ENCODE results near the gene ZBTB12. TPM values are rescaled to one million over a fixed set of nuclear protein-coding genes. Genes with fewer than 3 reads are reported as not detected.

Gene ZBTB12
- total and polyA plus RNA-seq, 2 of the 13 experiments (the other 11 are each of a cell fraction or from before 2014, with no cell fraction given), result 4.8 to 6.0 TPM

DNA sequence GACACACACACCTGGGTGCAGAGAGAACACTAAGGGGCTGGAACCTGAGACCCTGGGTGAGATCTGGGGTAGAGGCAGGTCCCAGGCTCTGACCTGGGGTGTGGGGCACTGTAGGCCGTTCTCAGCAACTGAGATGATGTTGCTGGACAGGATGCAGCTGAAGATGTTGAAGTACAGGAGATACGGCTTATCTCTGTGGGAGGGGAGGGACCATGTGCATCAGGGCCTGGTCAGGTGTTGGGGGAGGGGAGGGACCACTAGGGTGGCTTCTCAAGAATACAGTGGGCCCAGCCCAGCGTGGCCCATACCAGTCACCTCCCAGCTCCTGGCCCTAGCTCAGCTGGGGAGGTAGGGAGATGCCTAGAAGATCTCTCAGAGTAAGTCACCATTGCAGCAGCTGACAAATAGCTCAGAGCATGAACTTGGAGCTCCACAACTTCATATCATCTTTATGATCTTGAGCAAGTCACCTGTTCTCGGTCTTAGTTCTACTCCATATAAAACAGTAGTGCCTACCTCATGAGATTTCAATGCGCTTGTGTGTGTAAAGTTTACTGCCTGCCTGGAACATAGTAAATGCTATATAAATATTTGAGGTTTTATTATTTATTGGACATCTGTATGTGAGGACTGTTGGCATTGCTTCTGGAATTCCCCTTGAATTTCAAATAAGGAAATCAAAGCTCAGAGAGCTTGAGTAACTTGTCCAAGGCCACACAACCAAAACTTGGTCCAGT, 26.9 kb downstream of the ZBTB12 start:
- no TSS peak for BruUV-seq (replicated peaks)
- ChIA-PET CTCF (ENCODE audit: low intra/inter-chr PET ratio, low total read pairs) (no interaction called here), POLR2A (interaction anchor here (0.5 to 7.2 kb wide), 7 partner anchors 9 to 136 kb away, joined by 3 to 103 read pairs (median 4); partner anchors contain the start of genes NEU1 and VARS1)
- intact Hi-C loops (cut with micrococcal nuclease; ENCODE audit: unreplicated experiment), result no loop called here
- Histone ChIP-seq H3K79me2 (ENCODE audit: insufficient read depth, low read length) (no peaks in the 10 kb centered on the region), H4K20me1 (ENCODE audit: insufficient read depth, low read length) (no peaks in the 10 kb centered on the region), H3K27ac (ENCODE audit: extremely low read length, insufficient read depth, low read length) (no peak overlapping the region), H3K36me3 (replicated peaks in 1 of 2; ENCODE audit: control insufficient read depth in 1 of 2, insufficient read depth in 2 of 2, low read length in 2 of 2) (peaks cover 3 to 5% of the 10 kb centered on the region in 2 experiments; a peak in 2 of 5 replicates), H3K9ac (ENCODE audit: insufficient read depth, low read depth, low read length) (no peak overlapping the region), H3K4me3 (replicated peaks in 1 of 3; ENCODE audit: insufficient read depth in 1 of 3, low read depth in 2 of 3, low read length in 3 of 3) (no peak overlapping the region), H2AFZ (ENCODE audit: low read length) (no peak overlapping the region), H3K27me3 (ENCODE audit: control insufficient read depth in 1 of 2, insufficient read depth in 2 of 2, low read length in 2 of 2) (no peaks in the 10 kb centered on the region), H3K4me2 (ENCODE audit: low read depth, low read length) (no peak overlapping the region), H3K9me3 (ENCODE audit: low read length) (no peaks in the 10 kb centered on the region), H3K4me1 (ENCODE audit: insufficient read depth, low read length) (peaks cover 60% of the 10 kb centered on the region)
- in situ Hi-C loops (cut with HindIII; ENCODE audit: extremely low pct_ligation_motif_present, low pct_unique_long_range_greater_than_20kb), result no loop called here
- ATAC-seq, result no peak
- WGBS (ENCODE audit: low lambda C conversion rate), result 32% methylated on average over 5 of the region's 5 CpGs
- TF ChIP-seq SMYD3 (CRISPR knock-in tag; IDR thresholded peaks at IDR 0.05), result no peak
- TF ChIP-seq, protein P1, sequence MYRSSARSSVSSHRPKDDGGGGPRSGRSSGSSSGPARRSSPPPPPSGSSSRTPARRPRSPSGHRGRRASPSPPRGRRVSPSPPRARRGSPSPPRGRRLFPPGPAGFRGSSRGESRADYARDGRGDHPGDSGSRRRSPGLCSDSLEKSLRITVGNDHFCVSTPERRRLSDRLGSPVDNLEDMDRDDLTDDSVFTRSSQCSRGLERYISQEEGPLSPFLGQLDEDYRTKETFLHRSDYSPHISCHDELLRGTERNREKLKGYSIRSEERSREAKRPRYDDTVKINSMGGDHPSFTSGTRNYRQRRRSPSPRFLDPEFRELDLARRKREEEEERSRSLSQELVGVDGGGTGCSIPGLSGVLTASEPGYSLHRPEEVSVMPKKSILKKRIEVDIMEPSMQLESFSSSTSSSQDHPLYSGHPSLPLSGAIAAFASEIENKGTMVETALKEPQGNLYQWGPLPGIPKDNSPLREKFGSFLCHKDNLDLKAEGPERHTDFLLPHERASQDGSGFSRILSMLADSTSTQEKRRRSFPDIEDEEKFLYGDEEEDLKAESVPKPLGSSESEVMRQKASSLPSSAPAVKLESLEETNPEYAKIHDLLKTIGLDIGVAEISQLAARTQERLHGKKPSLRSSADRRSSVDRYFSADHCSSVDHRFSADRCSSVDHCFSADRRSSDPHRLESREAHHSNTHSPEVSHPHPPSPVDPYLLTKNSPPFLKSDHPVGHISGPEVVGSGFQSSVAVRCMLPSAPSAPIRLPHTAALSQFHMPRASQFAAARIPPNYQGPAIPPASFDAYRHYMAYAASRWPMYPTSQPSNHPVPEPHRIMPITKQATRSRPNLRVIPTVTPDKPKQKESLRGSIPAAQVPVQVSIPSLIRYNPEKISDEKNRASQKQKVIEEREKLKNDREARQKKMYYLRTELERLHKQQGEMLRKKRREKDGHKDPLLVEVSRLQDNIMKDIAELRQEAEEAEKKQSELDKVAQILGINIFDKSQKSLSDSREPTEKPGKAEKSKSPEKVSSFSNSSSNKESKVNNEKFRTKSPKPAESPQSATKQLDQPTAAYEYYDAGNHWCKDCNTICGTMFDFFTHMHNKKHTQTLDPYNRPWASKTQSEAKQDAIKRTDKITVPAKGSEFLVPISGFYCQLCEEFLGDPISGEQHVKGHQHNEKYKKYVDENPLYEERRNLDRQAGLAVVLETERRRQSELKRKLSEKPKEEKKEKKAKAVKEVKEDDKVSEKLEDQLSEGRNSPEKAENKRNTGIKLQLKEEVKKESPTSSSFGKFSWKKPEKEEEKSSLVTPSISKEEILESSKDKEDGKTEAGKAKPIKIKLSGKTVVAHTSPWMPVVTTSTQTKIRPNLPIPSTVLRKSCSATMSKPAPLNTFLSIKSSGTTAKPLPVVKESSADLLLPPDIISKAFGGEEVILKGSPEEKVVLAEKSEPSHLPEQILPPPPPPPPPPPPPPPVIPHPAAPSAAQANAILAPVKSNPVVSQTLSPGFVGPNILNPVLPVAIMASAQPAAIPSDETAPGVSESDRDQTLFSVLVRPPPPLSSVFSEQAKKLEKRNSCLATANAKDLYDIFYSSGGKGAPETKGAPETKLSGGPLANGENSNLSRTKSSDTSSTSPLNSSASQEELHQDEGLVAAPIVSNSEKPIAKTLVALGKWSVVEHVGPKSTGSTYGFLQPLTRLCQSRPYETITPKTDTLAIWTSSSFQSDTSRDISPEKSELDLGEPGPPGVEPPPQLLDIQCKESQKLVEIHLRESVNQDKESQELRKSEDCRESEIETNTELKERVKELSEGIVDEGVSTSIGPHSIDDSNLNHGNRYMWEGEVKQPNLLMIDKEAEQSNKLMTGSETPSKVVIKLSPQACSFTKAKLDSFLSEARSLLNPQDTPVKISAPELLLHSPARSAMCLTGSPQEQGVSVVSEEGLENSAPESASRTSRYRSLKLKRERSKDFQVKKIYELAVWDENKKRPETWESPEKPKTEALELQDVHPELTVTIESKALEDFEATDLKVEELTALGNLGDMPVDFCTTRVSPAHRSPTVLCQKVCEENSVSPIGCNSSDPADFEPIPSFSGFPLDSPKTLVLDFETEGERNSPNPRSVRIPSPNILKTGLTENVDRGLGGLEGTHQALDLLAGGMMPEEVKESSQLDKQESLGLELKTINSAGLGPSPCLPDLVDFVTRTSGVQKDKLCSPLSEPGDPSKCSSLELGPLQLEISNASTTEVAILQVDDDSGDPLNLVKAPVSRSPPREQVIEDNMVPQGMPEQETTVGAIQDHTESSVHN (CRISPR knock-in tag; IDR thresholded peaks at IDR 0.05), result no peak
- TF ChIP-seq HES4 (CRISPR knock-in tag; IDR thresholded peaks at IDR 0.05; ENCODE audit: borderline replicate concordance), result no peak
- TF ChIP-seq, protein P2, sequence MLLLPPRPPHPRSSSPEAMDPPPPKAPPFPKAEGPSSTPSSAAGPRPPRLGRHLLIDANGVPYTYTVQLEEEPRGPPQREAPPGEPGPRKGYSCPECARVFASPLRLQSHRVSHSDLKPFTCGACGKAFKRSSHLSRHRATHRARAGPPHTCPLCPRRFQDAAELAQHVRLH (CRISPR knock-in tag; IDR thresholded peaks at IDR 0.05; ENCODE audit: borderline replicate concordance, low read depth), result no peak
- TF ChIP-seq ZNF816 (CRISPR knock-in tag; IDR thresholded peaks at IDR 0.05; ENCODE audit: borderline replicate concordance), result no peak
- TF ChIP-seq ZNF138 (CRISPR knock-in tag; IDR thresholded peaks at IDR 0.05; ENCODE audit: low read depth), result no peak
- FAIRE-seq, result no peak
- DNase-seq (ENCODE audit: low spot score), result no peak

Data from HepG2 (cell line).